Smooth muscle cell of the umbilical artery (primary cell): ENCODE results near the gene DESI2. TPM values are rescaled to one million over a fixed set of nuclear protein-coding genes. Genes with fewer than 3 reads are reported as not detected.

ENCODE experiments used
- total RNA-seq: library from RNA; depleted of rRNA; stranded (reverse); fragments of >200 nt; gene quantifications from 2 replicates; pipeline ENCODE4 v1.2.3, GENCODE V29; 2014

DESI2 gene
- total RNA-seq, result 43.7 and 50.1 TPM in 2 replicates

DNA sequence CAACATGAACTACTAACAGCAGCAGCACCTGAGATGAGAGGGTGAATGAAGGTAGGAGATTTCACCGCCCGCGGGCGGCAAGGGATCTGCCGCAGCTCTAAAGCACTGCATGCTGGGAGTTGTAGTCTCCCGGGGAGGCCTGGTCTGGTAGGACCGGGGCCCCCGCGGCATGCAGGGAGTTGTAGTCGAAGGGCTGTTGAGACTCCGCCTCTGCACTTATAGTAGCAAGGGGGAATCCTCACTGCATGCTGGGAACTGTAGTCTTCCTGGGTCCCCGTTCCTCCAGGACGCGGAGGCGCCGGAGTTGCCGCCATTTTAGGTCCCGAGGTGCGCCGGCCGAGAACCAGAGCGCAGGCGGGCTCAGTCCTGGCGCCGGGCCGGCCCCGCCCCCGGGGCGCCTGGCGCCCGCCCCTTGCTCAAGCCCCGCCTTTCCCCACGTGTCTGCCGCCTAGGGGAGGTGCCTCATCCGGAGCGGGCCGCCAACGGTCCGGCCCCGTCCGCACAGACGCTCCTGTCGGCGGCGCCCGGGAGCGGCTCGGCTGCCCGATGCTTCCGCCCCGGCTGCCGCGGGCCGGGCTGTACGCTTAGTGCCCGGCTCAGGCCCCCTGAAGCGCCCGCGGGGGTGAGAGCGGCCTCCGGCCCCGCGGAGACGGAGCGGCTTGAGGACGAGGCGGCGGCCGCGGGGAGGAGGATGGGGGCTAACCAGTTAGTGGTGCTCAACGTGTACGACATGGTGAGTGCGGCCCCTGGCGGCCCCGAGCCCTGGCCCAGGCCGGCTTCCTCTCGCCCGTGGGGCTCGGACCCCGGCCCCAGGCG lies at the start of gene DESI2:
DESI2 (plus strand) TSS at position 504 of the 816 bp plus-strand sequence; CDS start at position 692, 188 bp downstream.

Other genes starting within 250 kb of the DESI2 start
- 35.6 and 44.8 TPM in 2 replicates for gene ADSS2, start 201.2 kb upstream of the DESI2 start, total RNA-seq
- 0.30 and 0.51 TPM in 2 replicates for gene CATSPERE, start 191.9 kb upstream of the DESI2 start, total RNA-seq
- gene COX20, start 182.5 kb downstream of the DESI2 start, total RNA-seq, result 22.0 and 24.5 TPM in 2 replicates
- 252 and 378 TPM in 2 replicates for gene HNRNPU, start 211.4 kb downstream of the DESI2 start, total RNA-seq